Vagina (tissue), 2 donors: ENCODE measurements around the gene MBOAT2. TPM values are rescaled to one million over a fixed set of nuclear protein-coding genes. Genes with fewer than 3 reads are reported as not detected.
"Not testable (repeated sequence)": the region's sequence is repeated elsewhere in the genome, so short reads cannot be mapped to it uniquely, and the experiment has no call there.

ENCODE experiments used
- DNase-seq, 2 donors: peaks; one replicate each; pipeline ENCODE4 v3.0.0-alpha.2; 2017; ENCODE audit errors: extremely low spot score in 2 of 2
- H3K27ac ChIP-seq: fragments of 200-600 bp; sonication (generic); one replicate; pipeline ENCODE4 v1.5.1; 2019
- H3K27me3 ChIP-seq: fragments of 200-600 bp; sonication (generic); one replicate; pipeline ENCODE4 v1.5.1; 2019
- H3K36me3 ChIP-seq, 2 donors: fragments of 200-600 bp; sonication (generic); one replicate each; pipeline ENCODE4 v1.5.1; 2017 to 2019
- H3K4me1 ChIP-seq: fragments of 200-600 bp; sonication (generic); one replicate; pipeline ENCODE4 v1.5.1; 2019
- H3K4me3 ChIP-seq, 2 donors: fragments of 200-600 bp; sonication (generic); 1 replicate in 1 of 2; 2 replicates in 1 of 2; pipeline ENCODE4 v1.5.1; 2016 to 2019
- H3K9me3 ChIP-seq: fragments of 200-600 bp; sonication (generic); one replicate; pipeline ENCODE4 v1.5.1; 2019
- CTCF ChIP-seq, 3 experiments: fragments of 450-650 bp in 2 of 3; fragments of 200-600 bp in 1 of 3; sonication (generic) in 1 of 3; IDR thresholded peaks; one replicate each; pipeline ENCODE4 v1.5.1; 2017 to 2019; ENCODE audit warnings: antibody characterized with exemption in 3 of 3, mild to moderate bottlenecking in 2 of 3, moderate library complexity in 2 of 3
- POLR2A ChIP-seq, 2 donors: fragments of 450-650 bp; IDR thresholded peaks; one replicate each; pipeline ENCODE4 v1.6.1; 2017; ENCODE audit warnings: antibody characterized with exemption in 2 of 2, mild to moderate bottlenecking in 2 of 2, moderate library complexity in 2 of 2
- POLR2AphosphoS5 ChIP-seq, 2 donors: sonication (generic); formaldehyde crosslinking; IDR thresholded peaks; one replicate each; pipeline ENCODE4 v1.9.0; 2017; ENCODE audit warnings: antibody characterized with exemption in 2 of 2, mild to moderate bottlenecking in 2 of 2, low read depth in 1 of 2; ENCODE audit not compliant: insufficient read depth in 1 of 2
- intact Hi-C: fragments of 100-400 bp; cut with DNase I; formaldehyde crosslinking; loops from one replicate; pipeline ENCODE4 v1.15.1; 2023
- total RNA-seq: library from RNA; depleted of rRNA; stranded (reverse); fragments of >200 nt; gene quantifications from one replicate; pipeline ENCODE4 v1.2.3, GENCODE V29; 2016

The MBOAT2 gene
- total RNA-seq, 1 donor from 2014 or later, result 32.9 TPM

- DNase-seq, result no peak
- no peaks in the 10 kb centered on the region for H3K9me3 ChIP-seq
- no peak for TF ChIP-seq CTCF (IDR thresholded peaks at IDR 0.05)
- no peak for TF ChIP-seq POLR2AphosphoS5 (IDR thresholded peaks at IDR 0.05; ENCODE audit: insufficient read depth in 1 of 2, low read depth in 1 of 2)
- TF ChIP-seq POLR2A (IDR thresholded peaks at IDR 0.05), result no peak
- H3K4me1 ChIP-seq, result no peaks in the 10 kb centered on the region
- no peak overlapping the region for H3K27ac ChIP-seq
- H3K36me3 ChIP-seq, result no peaks in the 10 kb centered on the region
- intact Hi-C loops, result no loop called here
- no peak overlapping the region for H3K4me3 ChIP-seq
- no peaks in the 10 kb centered on the region for H3K27me3 ChIP-seq
These were observed 21.6 kb downstream of the MBOAT2 start for GRCh38 chr2:8981876-8982275.

- Histone ChIP-seq H3K36me3 (no peaks in the 10 kb centered on the region), H3K4me3 (no peak overlapping the region), H3K27me3 (no peaks in the 10 kb centered on the region), H3K27ac (no peak overlapping the region), H3K9me3 (no peaks in the 10 kb centered on the region), H3K4me1 (no peaks in the 10 kb centered on the region)
- no peak for TF ChIP-seq CTCF (IDR thresholded peaks at IDR 0.05)
- no peak for TF ChIP-seq POLR2AphosphoS5 (IDR thresholded peaks at IDR 0.05; ENCODE audit: insufficient read depth in 1 of 2, low read depth in 1 of 2)
- no peak for TF ChIP-seq POLR2A (IDR thresholded peaks at IDR 0.05)
- intact Hi-C loops, result no loop called here
- DNase-seq, result no peak
These were observed 23.4 kb downstream of the MBOAT2 start for GRCh38 chr2:8980096-8980495.

- Histone ChIP-seq H3K27ac (no peak overlapping the region), H3K36me3 (no peaks in the 10 kb centered on the region), H3K9me3 (no peaks in the 10 kb centered on the region), H3K27me3 (no peaks in the 10 kb centered on the region), H3K4me1 (no peaks in the 10 kb centered on the region), H3K4me3 (no peak overlapping the region)
- no peak for TF ChIP-seq POLR2A (IDR thresholded peaks at IDR 0.05)
- no peak for TF ChIP-seq CTCF (IDR thresholded peaks at IDR 0.05)
- TF ChIP-seq POLR2AphosphoS5 (IDR thresholded peaks at IDR 0.05; ENCODE audit: insufficient read depth in 1 of 2, low read depth in 1 of 2), result no peak
- DNase-seq, result no peak
- intact Hi-C loops, result no loop called here
These were observed 25.7 kb downstream of the MBOAT2 start for GRCh38 chr2:8977758-8978157.

- no peak for DNase-seq
- TF ChIP-seq POLR2A (IDR thresholded peaks at IDR 0.05), result no peak
- TF ChIP-seq CTCF (IDR thresholded peaks at IDR 0.05), result no peak
- TF ChIP-seq POLR2AphosphoS5 (IDR thresholded peaks at IDR 0.05; ENCODE audit: insufficient read depth in 1 of 2, low read depth in 1 of 2), result no peak
- H3K36me3 ChIP-seq, result no peaks in the 10 kb centered on the region
- no peaks in the 10 kb centered on the region for H3K9me3 ChIP-seq
- H3K27ac ChIP-seq, result no peak overlapping the region
- H3K4me3 ChIP-seq, result no peak overlapping the region
- H3K27me3 ChIP-seq, result no peaks in the 10 kb centered on the region
- no peaks in the 10 kb centered on the region for H3K4me1 ChIP-seq
- intact Hi-C loops, result no loop called here
These were observed 26.8 kb downstream of the MBOAT2 start for GRCh38 chr2:8976442-8977259.

- Histone ChIP-seq H3K4me1 (no peaks in the 10 kb centered on the region), H3K27me3 (no peaks in the 10 kb centered on the region), H3K9me3 (no peaks in the 10 kb centered on the region), H3K27ac (no peak overlapping the region), H3K36me3 (no peaks in the 10 kb centered on the region), H3K4me3 (no peak overlapping the region)
- DNase-seq, result no peak
- intact Hi-C loops, result no loop called here
- no peak for TF ChIP-seq CTCF (IDR thresholded peaks at IDR 0.05)
- no peak for TF ChIP-seq POLR2A (IDR thresholded peaks at IDR 0.05)
- TF ChIP-seq POLR2AphosphoS5 (IDR thresholded peaks at IDR 0.05; ENCODE audit: insufficient read depth in 1 of 2, low read depth in 1 of 2), result no peak
These were observed 29.5 kb downstream of the MBOAT2 start for GRCh38 chr2:8974016-8974415.

GRCh38 chr2:8973017-8973416 lies 30.5 kb downstream of the MBOAT2 start:
- H3K9me3 ChIP-seq, H3K27me3 ChIP-seq, H3K4me1 ChIP-seq, H3K4me3 ChIP-seq, H3K27ac ChIP-seq, intact Hi-C loops, H3K36me3 ChIP-seq, DNase-seq: not testable (repeated sequence)

- H3K27ac ChIP-seq, H3K27me3 ChIP-seq, H3K4me3 ChIP-seq, H3K36me3 ChIP-seq, H3K9me3 ChIP-seq, DNase-seq, intact Hi-C loops, H3K4me1 ChIP-seq: not testable (repeated sequence)
These were observed 30.9 kb downstream of the MBOAT2 start for GRCh38 chr2:8972535-8972934.

- H3K9me3 ChIP-seq, H3K27ac ChIP-seq, H3K36me3 ChIP-seq, H3K27me3 ChIP-seq, DNase-seq, H3K4me3 ChIP-seq, H3K4me1 ChIP-seq, intact Hi-C loops: not testable (repeated sequence)
These were observed 34.1 kb downstream of the MBOAT2 start for GRCh38 chr2:8969348-8969747.
